RKO (cell line): ENCODE measurements around the gene TANGO2.
A peak's percentile ranks its signal among the peaks of the same experiment; 100 is the strongest.

ENCODE experiments used
- DNase-seq: peaks from one replicate; pipeline ENCODE4 v3.0.0-alpha.2; 2016; ENCODE audit warnings: low spot score

Gene TANGO2

GRCh38 chr22:19983741-19984140, 37.2 kb upstream of the TANGO2 start:
- DNase-seq = no peak

- DNase-seq = peak; percentile 85
Observed at GRCh38 chr22:19984201-19984753, 36.6 kb upstream of the TANGO2 start.

GRCh38 chr22:19984851-19985811, 35.8 kb upstream of the TANGO2 start:
- no peak for DNase-seq

- no peak for DNase-seq
Observed at GRCh38 chr22:19986011-19986409, 34.9 kb upstream of the TANGO2 start.

GRCh38 chr22:19986410-19987341, 34.2 kb upstream of the TANGO2 start:
- DNase-seq = peak; percentile 79

DNA sequence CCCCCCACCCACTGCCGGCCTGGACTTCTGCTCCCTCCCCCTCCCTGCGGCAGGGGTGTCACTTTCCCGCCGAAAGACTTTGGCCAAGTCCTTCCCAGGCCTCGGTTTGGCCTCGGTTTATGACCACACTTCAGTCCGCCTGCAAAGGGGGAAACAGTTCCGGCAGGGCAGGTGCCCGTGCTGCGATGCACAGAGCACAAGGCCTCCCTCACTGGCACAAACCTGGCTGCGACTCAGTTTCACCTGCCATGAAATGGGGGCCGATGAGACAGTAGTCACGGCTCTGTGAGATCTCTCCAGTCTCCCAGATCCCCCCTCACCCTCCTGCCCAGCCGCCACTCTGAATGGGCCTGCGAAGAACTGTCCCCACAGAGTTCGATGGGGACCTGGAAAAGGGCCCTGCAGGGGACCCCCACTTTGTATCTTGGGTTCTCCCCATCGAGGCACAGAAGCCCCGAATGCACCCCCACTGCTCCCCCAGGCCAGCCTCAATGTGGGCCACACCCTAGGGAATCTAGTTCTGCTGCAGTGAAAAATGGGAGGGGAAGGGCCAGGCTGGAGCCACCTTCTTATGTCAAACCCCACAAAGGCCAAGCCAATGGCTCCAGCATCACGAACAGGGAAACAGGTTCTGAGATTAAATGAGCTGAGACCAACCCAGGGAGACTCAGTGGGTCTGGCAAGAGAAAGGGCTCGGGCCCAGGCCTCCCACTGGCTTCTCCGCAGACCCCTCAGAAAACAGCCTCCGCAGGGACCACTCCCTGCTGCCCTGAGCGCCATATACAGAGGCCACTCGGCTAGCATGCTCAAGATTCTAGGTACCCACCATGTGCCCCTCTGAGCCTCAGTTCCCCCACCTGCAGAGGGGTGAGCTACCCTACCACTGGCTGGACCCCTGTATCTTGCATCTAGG, 33.3 kb upstream of the TANGO2 start:
- DNase-seq = no peak

GRCh38 chr22:19988331-19988808, 32.5 kb upstream of the TANGO2 start:
- DNase-seq = no peak

DNA sequence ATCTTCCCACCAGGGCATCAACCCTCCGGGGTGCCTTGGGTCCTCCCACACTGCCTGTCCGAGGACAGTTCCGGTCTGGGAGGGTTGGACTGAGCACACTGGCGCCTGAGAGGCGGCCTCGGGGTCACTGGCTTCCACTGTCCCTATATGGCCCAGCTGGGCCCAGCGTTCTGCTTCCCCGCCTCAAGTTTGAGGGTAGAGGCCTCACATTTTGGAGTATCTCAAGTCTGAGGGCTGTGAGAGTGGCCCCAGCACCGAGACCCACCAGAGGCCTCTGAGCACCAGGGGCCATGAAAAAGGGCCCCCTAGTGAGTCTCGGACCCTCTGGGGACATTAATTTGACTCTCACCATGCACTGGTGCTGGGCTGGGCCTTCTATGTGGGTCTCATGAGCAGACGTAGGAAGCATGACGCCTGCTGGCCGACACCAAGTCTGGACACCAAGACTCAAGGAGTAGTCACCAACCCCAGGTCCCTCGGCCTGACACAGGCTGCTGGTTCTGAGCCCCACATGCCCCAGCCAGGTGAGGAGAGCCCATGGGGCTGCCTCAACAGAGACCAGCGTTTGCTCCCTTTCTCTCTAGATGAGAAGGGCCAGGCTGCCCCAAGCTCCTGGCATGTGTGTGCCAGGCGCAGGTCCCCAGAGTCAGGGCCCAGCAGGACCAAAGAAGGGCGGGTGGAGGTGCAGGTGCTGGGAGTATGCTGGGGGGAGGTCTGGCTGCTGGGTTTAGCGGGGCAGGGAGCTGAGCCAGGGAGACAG, 31.8 kb upstream of the TANGO2 start:
- no peak for DNase-seq

GRCh38 chr22:19989725-19990067, 31.2 kb upstream of the TANGO2 start:
- DNase-seq = no peak

DNA sequence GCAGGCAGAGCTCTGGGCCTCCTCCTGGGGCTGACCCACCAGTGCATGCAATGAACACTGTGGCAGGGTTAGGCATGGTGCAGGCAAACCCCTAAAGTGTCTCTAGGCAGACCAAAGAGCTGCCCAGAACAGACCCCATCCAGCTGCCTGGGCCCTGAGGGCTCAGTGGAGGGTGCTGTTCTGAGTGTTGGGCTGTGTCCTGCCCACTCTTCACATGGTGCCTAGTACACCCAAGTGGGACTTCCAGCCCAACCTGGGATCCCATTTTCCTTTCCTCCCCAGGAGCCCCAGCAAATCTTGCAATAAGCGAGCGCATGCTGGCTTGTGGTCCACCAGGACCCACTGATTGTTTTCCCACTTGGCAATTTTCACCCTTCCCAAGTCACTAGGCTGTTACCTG, 30.7 kb upstream of the TANGO2 start:
- no peak for DNase-seq

DNA sequence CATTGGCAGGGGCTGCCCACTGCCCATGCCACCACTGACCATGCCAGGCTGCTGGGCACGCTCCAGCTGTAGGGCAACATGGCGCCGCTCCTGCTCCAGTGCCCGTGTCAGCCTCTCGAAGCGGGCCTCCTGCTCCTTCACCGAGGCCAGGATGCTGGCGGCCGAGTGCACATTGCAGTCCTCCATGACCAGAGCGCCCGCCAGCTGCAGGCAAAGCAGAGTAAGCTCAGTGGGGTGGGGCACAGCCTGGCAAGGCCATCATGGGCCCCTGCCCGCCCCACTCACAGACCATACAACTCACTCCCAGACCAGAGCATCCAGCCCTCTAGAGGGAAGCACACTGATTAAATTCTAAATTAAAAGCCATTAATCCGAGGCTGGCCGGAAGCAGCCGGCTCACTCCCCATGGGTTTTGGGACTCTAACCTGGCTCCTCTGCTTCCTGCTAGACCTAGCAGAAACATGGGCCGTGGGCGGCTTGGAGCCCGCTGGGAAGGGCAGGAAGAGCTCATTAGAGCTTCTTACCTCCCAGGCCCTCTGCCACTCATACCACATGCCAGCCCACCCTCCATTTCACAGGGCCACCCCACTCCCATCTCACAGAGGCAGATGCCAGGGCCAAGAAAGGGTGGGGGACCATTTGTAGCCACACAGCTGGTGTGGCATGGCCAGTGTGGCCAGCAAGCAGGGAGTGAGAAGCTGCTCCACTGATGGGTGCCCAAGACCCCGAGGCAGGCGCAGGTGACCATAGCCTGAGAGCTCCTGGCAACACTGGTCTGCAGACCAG, 30.1 kb upstream of the TANGO2 start:
- no peak for DNase-seq

DNA sequence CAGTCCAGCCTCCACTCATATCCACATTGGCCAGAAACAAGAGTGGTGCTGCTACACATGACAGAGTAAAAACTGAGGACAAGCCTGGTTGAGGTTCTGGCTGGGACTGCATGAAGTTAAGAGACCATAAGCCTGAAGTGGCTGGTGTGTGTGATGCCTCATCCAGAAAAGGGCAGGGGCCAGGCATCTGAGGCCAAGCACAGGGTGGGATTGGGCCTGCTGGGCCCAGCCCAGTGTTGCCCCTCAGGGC, 29.6 kb upstream of the TANGO2 start:
- no peak for DNase-seq

DNA sequence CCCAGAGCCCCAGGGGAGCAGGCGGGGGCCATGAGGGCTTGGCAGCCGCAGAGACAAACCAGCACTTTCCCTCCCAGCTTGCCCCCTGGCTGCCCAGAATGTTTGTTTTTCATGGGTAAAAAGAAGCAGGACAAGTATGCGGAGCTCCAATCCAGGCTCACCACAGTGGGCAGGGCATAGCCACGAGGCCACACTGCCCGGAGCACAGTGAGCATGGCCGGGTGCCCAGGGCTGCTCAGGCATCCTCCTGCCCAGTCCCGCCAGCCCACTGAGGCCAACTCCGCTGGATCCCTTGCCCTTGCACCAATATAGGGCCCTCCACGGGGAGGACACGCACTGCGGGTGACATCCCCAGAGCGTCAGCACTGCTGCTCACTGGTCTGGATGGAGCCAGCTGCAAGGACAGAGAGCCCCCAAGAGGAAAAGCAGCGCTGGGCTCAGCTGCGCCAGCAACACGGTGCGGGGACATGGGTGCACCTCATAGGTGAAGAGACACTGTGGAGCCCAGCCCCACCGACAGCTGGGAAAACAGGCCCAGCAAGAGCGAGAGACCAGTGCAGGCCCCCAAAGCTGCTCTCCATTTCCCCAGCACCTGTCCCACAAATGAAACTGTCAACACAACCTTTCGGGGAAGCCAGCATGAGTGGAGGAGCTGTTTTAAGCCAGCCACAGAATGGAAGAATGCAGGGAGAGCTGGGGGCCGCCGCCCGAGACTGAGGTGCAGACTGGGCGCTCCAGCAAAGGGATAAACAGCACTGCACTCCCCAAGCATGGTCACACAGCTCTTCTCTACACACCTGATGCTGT, 29.1 kb upstream of the TANGO2 start:
- DNase-seq = no peak

- DNase-seq = no peak
Observed at GRCh38 chr22:19992481-19992911, 28.4 kb upstream of the TANGO2 start.

GRCh38 chr22:19992921-19993355, 28.0 kb upstream of the TANGO2 start:
- DNase-seq = no peak

DNA sequence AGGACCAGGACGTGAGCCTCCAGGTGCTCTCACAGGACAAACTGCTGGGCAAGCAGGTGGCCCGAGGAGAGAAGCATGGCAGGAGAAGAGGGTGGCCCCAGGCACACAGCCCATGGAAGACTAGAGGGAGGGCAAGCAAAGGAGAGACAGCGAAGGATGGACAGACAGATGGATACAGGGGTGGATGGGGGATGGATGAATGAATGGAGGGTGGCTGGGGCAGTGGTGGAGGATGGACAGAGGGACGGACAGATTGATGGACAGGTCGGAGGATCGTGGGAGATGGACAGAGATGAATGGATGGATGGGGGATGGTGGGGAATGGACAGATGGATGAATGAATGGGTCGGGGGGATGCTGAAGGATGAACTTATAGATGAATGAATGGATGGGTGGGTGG, 27.0 kb upstream of the TANGO2 start:
- no peak for DNase-seq

DNA sequence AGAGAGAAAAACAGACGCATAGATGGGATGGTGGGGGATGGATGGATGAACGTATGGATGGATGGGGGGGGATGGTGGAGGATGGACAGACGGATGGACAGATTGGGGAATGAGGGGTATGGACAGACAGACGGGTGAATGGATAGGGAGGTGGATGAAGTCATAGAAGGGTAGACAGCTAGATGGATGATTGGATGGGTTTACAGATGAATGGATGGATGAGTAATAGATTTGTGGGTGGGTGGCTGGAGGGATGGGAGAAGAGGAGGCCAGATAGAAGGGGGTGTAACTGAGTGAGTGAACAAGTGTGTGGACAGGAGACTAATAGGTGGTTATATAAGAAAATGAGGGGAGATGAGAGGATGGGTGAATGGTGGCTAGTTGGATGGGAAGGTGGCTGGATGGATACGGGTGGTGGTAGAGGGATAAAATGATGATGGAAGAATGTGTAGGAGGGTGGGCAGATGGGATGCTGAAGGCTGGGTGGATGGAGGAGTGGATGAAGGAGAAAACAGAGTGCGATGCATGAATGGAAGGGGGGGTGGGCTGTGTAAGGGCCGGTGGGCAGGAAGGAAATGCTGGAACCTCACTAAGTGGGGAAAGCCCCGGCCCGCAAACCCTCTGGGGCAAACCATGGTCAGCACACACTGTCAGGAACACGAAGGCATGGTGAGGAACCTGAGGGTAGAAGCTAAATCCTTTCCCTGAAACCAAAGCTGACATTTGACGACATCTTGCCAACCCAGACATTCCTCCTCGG, 25.9 kb upstream of the TANGO2 start:
- no peak for DNase-seq

DNA sequence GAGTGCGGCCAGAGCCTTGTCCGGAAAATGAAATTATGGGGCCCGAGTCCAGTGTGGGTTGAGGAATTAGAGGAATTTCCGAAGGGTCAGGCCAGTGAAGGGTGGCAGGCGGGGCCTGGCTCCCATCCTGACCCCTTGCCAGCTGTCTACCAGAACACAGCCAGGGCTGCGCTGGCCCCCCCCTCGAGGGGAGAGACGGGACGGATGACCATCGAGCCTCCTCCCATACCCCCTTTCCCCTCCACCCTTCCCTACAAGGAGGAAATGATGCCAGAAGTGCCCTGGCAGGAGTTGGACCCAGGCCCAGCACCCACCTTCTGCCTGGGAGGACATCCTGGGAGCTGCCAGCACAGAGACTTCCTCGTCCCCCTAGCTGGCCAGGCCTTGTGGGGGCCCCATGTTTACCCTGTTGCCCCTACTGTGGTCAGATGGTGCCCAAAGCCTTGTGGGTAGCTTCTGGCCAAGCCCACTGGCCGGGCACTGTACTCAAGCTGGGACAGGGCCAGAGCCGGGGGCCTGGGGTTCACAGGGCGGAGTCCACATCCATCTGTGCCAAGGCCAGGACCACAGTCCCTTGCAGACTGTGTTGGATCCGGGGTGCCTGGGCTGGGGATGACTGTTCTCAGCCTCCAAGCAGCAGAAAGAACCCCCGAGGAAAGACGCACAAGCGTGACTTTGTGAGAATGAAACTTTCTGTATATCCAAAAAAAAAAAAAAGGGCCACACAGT, 25.1 kb upstream of the TANGO2 start:
- DNase-seq = no peak
